ENCODE results near the gene PSTK. TPM values are rescaled to one million over a fixed set of nuclear protein-coding genes. Genes with fewer than 3 reads are reported as not detected.

Gene PSTK
- total and polyA plus RNA-seq, 9 of the 15 experiments (the other 6 are each of a cell fraction or from before 2014, with no cell fraction given): 13.2 to 49.7 (median 18.9) TPM

- H4K20me1 ChIP-seq (replicated peaks; ENCODE audit: control insufficient read depth, insufficient read depth, low read length): no peaks in the 10 kb centered on the region
- TF ChIP-seq, protein P1, sequence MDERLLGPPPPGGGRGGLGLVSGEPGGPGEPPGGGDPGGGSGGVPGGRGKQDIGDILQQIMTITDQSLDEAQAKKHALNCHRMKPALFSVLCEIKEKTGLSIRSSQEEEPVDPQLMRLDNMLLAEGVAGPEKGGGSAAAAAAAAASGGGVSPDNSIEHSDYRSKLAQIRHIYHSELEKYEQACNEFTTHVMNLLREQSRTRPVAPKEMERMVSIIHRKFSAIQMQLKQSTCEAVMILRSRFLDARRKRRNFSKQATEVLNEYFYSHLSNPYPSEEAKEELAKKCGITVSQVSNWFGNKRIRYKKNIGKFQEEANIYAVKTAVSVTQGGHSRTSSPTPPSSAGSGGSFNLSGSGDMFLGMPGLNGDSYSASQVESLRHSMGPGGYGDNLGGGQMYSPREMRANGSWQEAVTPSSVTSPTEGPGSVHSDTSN (CRISPR knock-in tag; IDR thresholded peaks at IDR 0.05; ENCODE audit: low read depth): no peak
- TF ChIP-seq, protein P1 (tag; conservative IDR thresholded peaks at IDR 0.05; ENCODE audit: low read depth): 0 out of 2 replicates have a peak, but pooled peaks have one; percentile 13
- TF ChIP-seq MNT (conservative IDR thresholded peaks at IDR 0.05) (no peak), NFIC (IDR thresholded peaks at IDR 0.05) (peak; percentile 44; the same call in 1 of the 2 replicates), SP2 (IDR thresholded peaks at IDR 0.05; ENCODE audit: extremely low read depth, low read depth, low read length, poor library complexity, severe bottlenecking) (no peak), MEF2D (tag; conservative IDR thresholded peaks at IDR 0.05; ENCODE audit: low read depth) (peak; percentile 52), CBFA2T3 (IDR thresholded peaks at IDR 0.05) (peak; percentile 31; the same call in 1 of the 2 replicates), EP300 (IDR thresholded peaks at IDR 0.05; ENCODE audit: low read length) (0 out of 2 replicates have a peak, but pooled peaks have one; percentile 8), RFX1 (IDR thresholded peaks at IDR 0.05) (peak; percentile 38; the same call in 1 of the 2 replicates), TFE3 (CRISPR knock-in tag; IDR thresholded peaks at IDR 0.05) (peak; percentile 40)
- CTCF ChIA-PET (ENCODE audit: low intra/inter-chr PET ratio): no interaction called here
- peak overlapping the region; percentile 12; the same call in 1 of the 3 replicates for H3K27ac ChIP-seq (ENCODE audit: extremely low read depth, low read depth, low read length)
- H3K9ac ChIP-seq (ENCODE audit: insufficient read depth in 1 of 2, low read depth in 2 of 2, low read length in 2 of 2): peak overlapping the region in 1 of 2 experiments; percentile 9; a peak in 1 of 4 replicates
- ATAC-seq: no peak; the same call in 2 of the 3 replicates
- no peaks in the 10 kb centered on the region for H3K79me2 ChIP-seq (ENCODE audit: control insufficient read depth, insufficient read depth, low read length)
- H3K9me3 ChIP-seq (replicated peaks; ENCODE audit: control insufficient read depth, insufficient read depth, low read depth, low read length): no peaks in the 10 kb centered on the region
- H3K4me3 ChIP-seq: no peak overlapping the region
- no peak overlapping the region for H2AFZ ChIP-seq (ENCODE audit: low read depth, low read length)
- no peaks in the 10 kb centered on the region for H3K9me1 ChIP-seq (ENCODE audit: control insufficient read depth, insufficient read depth, low read length)
- no peaks in the 10 kb centered on the region for H3K27me3 ChIP-seq (ENCODE audit: control insufficient read depth in 2 of 2, insufficient read depth in 2 of 2, low read length in 2 of 2)
- H3K4me1 ChIP-seq (replicated peaks in 1 of 2; ENCODE audit: control insufficient read depth in 2 of 2, insufficient read depth in 2 of 2, low read length in 2 of 2): peaks cover 0 to 5% of the 10 kb centered on the region in 2 experiments; a peak in 2 of 5 replicates
- intact Hi-C loops (cut with micrococcal nuclease): no loop called here
- no peak overlapping the region for H3K4me2 ChIP-seq (ENCODE audit: insufficient read depth, low read length)
- POLR2A ChIA-PET: no interaction called here
- H3K36me3 ChIP-seq (ENCODE audit: control insufficient read depth, insufficient read depth, low read length): peaks cover 38% of the 10 kb centered on the region
- no TSS peak for BruUV-seq (replicated peaks)
- WGBS (ENCODE audit: insufficient coverage, low coverage, missing lambda C conversion rate): 0% methylated on average over 1 of the region's 1 CpG
- peak; percentile 23 for FAIRE-seq
- in situ Hi-C loops (cut with MboI): no loop called here
- DNase-seq (ENCODE audit: extremely low read depth in 1 of 4, low spot score in 3 of 4): no peak
Measured at GRCh38 chr10:122939856-122940543, 40.2 kb upstream of the PSTK start.

All from K562 (cell line).